Measurements from ENCODE around the gene KRT79.
A peak's percentile ranks its signal among the peaks of the same experiment; 100 is the strongest.

KRT79 gene

GRCh38 chr12:52874573-52875435 lies 40.7 kb upstream of the KRT79 start:
- CTCF ChIA-PET: interaction anchor here (0.8 to 24.1 kb wide), 14 partner anchors 10 to 734 kb away, joined by 3 to 1953 read pairs (median 5); partner anchors contain the start of genes KRT74 and KRT85
- no peak for DNase-seq (ENCODE audit: low read depth, low spot score)
- peak overlapping the region; percentile 42 for H3K4me3 ChIP-seq (ENCODE audit: low read depth, low read length)
- TF ChIP-seq CTCF (IDR thresholded peaks at IDR 0.05; ENCODE audit: insufficient read depth, low read length, missing control alignments): no peak
- POLR2A ChIA-PET: interaction anchor here (0.7 to 1.1 kb wide), 4 partner anchors 12 to 838 kb away, joined by 3 read pairs; no protein-coding TSS in a partner anchor

GRCh38 chr12:52873832-52874572 lies 39.9 kb upstream of the KRT79 start:
- H3K4me3 ChIP-seq (ENCODE audit: low read depth, low read length): peak overlapping the region; percentile 49
- CTCF ChIA-PET: interaction anchor here (0.9 to 24.1 kb wide), 15 partner anchors 9 to 851 kb away, joined by 3 to 1953 read pairs (median 6); partner anchors contain the start of genes KRT74 and KRT85
- POLR2A ChIA-PET: interaction anchor here (0.9 to 1.0 kb wide), 2 partner anchors 11 to 630 kb away, joined by 3 read pairs; no protein-coding TSS in a partner anchor
- DNase-seq (ENCODE audit: low read depth, low spot score): no peak
- no peak for TF ChIP-seq CTCF (IDR thresholded peaks at IDR 0.05; ENCODE audit: insufficient read depth, low read length, missing control alignments)

GRCh38 chr12:52873513-52873831 lies 39.4 kb upstream of the KRT79 start:
- CTCF ChIA-PET: interaction anchor here (0.9 to 24.1 kb wide), 12 partner anchors 8 to 850 kb away, joined by 3 to 1953 read pairs (median 9); partner anchors contain the start of genes KRT74 and KRT85
- POLR2A ChIA-PET: interaction anchor here (0.9 kb wide), 1 partner anchor 11 kb away, joined by 3 read pairs; no protein-coding TSS in a partner anchor
- DNase-seq (ENCODE audit: low read depth, low spot score): no peak
- no peak for TF ChIP-seq CTCF (IDR thresholded peaks at IDR 0.05; ENCODE audit: insufficient read depth, low read length, missing control alignments)
- peak overlapping the region; percentile 49; the same call in 1 of the 2 replicates for H3K4me3 ChIP-seq (ENCODE audit: low read depth, low read length)

GRCh38 chr12:52872644-52873389 lies 38.7 kb upstream of the KRT79 start:
- no peak overlapping the region for H3K4me3 ChIP-seq (ENCODE audit: low read depth, low read length)
- no peak for DNase-seq (ENCODE audit: low read depth, low spot score)
- ChIA-PET CTCF (interaction anchor here (1.2 to 24.1 kb wide), 9 partner anchors 8 to 732 kb away, joined by 4 to 1953 read pairs (median 41); partner anchors contain the start of genes KRT74 and KRT85), POLR2A (interaction anchor here (0.6 kb wide), 1 partner anchor 436 kb away, joined by 3 read pairs; no protein-coding TSS in a partner anchor)
- no peak for TF ChIP-seq CTCF (IDR thresholded peaks at IDR 0.05; ENCODE audit: insufficient read depth, low read length, missing control alignments)

GRCh38 chr12:52871291-52872039 lies 37.4 kb upstream of the KRT79 start:
- POLR2A ChIA-PET: no interaction called here
- peak; percentile 65 for DNase-seq (ENCODE audit: low read depth, low spot score)
- CTCF ChIA-PET: interaction anchor here (0.7 to 24.1 kb wide), 27 partner anchors 8 to 714 kb away, joined by 3 to 1953 read pairs (median 5); partner anchors contain the start of genes KRT1, KRT71, KRT74 and KRT84
- H3K4me3 ChIP-seq (ENCODE audit: low read depth, low read length): no peak overlapping the region
- no peak for TF ChIP-seq CTCF (IDR thresholded peaks at IDR 0.05; ENCODE audit: insufficient read depth, low read length, missing control alignments)
